Transverse colon (tissue), 4 donors: ENCODE measurements around the gene ZNF791. TPM values are rescaled to one million over a fixed set of nuclear protein-coding genes. Genes with fewer than 3 reads are reported as not detected.

Experiments used
- DNase-seq: peaks from one replicate; pipeline ENCODE4 v3.0.0-alpha.2; 2019
- H3K27ac ChIP-seq, 4 donors: fragments of 200-600 bp; sonication (generic); 2 replicates each; pipeline ENCODE4 v1.5.1; 2016 to 2018; ENCODE audit warnings: inconsistent platforms in 4 of 4
- H3K27me3 ChIP-seq: fragments of 200-600 bp; sonication (generic); 2 replicates; pipeline ENCODE4 v1.5.1; 2017; ENCODE audit warnings: inconsistent platforms
- H3K36me3 ChIP-seq, 4 donors: fragments of 200-600 bp; sonication (generic); 2 replicates each; pipeline ENCODE4 v1.5.1; 2017 to 2019; ENCODE audit warnings: inconsistent platforms in 4 of 4
- H3K4me1 ChIP-seq, 4 donors: fragments of 200-600 bp; sonication (generic); 2 replicates each; pipeline ENCODE4 v1.5.1; 2017 to 2020; ENCODE audit warnings: inconsistent platforms in 4 of 4
- H3K4me3 ChIP-seq, 4 donors: fragments of 200-600 bp; sonication (generic); 1 replicate in 1 of 4; 2 replicates in 3 of 4; pipeline versions ENCODE4 v1.5.1 to v1.6.1; 2017 to 2019; ENCODE audit warnings: inconsistent platforms in 4 of 4
- H3K9me3 ChIP-seq, 2 donors: fragments of 200-600 bp; sonication (generic); 2 replicates each; pipeline ENCODE4 v1.5.1; 2017 to 2019; ENCODE audit warnings: inconsistent platforms in 2 of 2
- CTCF ChIP-seq, 5 experiments: fragments of 200-600 bp in 3 of 5; fragments of 450-650 bp in 2 of 5; sonication (generic) in 3 of 5; IDR thresholded peaks; 1 replicate in 2 of 5; 2 replicates in 3 of 5; pipeline ENCODE4 v1.5.1; 2016 to 2017; ENCODE audit warnings: antibody characterized with exemption in 5 of 5, inconsistent platforms in 3 of 5, mild to moderate bottlenecking in 2 of 5, moderate library complexity in 1 of 5
- EP300 ChIP-seq: sonication (generic); formaldehyde crosslinking; IDR thresholded peaks from one replicate; pipeline ENCODE4 v1.6.1; 2017; ENCODE audit warnings: antibody characterized with exemption, low read depth
- POLR2A ChIP-seq: fragments of 450-650 bp; IDR thresholded peaks from one replicate; pipeline ENCODE4 v1.6.1; 2016; ENCODE audit warnings: antibody characterized with exemption, mild to moderate bottlenecking, moderate library complexity
- POLR2AphosphoS5 ChIP-seq, 3 donors: sonication (generic); formaldehyde crosslinking; IDR thresholded peaks; one replicate each; pipeline ENCODE4 v1.6.1; 2016; ENCODE audit warnings: antibody characterized with exemption in 3 of 3
- WGBS, 2 donors: methylation state at CpG; one replicate each; pipeline ENCODE4 v1.1.5; 2018; ENCODE audit warnings: low coverage in 1 of 2; 5-methylcytosine and 5-hydroxymethylcytosine counted together
- in situ Hi-C, 4 donors: fragments of 200-750 bp; cut with MboI; loops; one replicate each; pipeline versions ENCODE4 v1.15.0 to v1.15.1; 2017; ENCODE audit warnings: low sequenced_read_pairs in 3 of 4, low pct_ligation_motif_present in 1 of 4, low pct_unique_long_range_greater_than_20kb in 1 of 4
- intact Hi-C: fragments of 100-400 bp; cut with DNase I; formaldehyde crosslinking; loops from one replicate; pipeline ENCODE4 v1.15.1; 2023; ENCODE audit warnings: low total_unique reads
- total RNA-seq, 4 donors: library from RNA; depleted of rRNA; stranded (reverse); fragments of >200 nt; gene quantifications; one replicate each; pipeline ENCODE4 v1.1.0, GENCODE V29; 2016

ZNF791 gene
- total RNA-seq, 4 donors from 2014 or later, result 17.5 to 83.0 (median 24.9) TPM

DNA sequence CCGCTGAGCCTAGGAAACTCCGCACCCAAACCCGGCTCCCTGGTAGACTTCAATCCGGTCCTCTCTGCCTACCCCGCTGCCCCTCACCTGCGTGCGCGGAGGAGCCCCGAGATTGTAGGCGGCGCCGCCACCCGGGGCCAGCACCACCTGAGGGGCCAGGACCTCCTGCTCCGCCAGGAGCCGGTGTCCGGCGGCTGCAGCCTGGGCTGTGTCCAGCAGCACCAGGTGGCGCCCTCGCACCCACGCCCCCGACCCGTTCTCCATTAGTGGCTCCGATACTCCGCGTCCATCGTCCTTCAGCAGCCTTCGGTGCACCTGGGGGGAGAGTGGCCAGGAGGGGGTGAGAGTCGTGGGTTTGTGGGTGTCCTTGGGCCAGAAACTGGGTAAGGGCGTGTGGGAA lies 37.4 kb downstream of the ZNF791 start:
- Histone ChIP-seq H3K4me1 (peaks cover 3 to 11% (median 9%) of the 10 kb centered on the region in 4 donors), H3K4me3 (peak overlapping the region in 3 of 4 donors; percentile 19 to 36 (median 26)), H3K27me3 (no peaks in the 10 kb centered on the region), H3K27ac (no peak overlapping the region), H3K36me3 (no peaks in the 10 kb centered on the region), H3K9me3 (no peaks in the 10 kb centered on the region)
- no peak for DNase-seq
- intact Hi-C loops (no loop called here), in situ Hi-C loops (no loop called here)
- no peak for TF ChIP-seq CTCF (IDR thresholded peaks at IDR 0.05)
- no peak for TF ChIP-seq POLR2AphosphoS5 (IDR thresholded peaks at IDR 0.05)
- no peak for TF ChIP-seq EP300
- TF ChIP-seq POLR2A, result no peak
- WGBS, 2 donors, result 0 to 27% methylated on average over 1 to 28 of the region's 29 CpGs

GRCh38 chr19:12649941-12650340 lies 39.2 kb downstream of the ZNF791 start:
- Histone ChIP-seq H3K36me3 (peaks cover 0 to 5% (median under 1%) of the 10 kb centered on the region in 4 donors), H3K9me3 (no peaks in the 10 kb centered on the region), H3K27ac (no peak overlapping the region), H3K4me1 (peaks cover 3 to 11% (median 9%) of the 10 kb centered on the region in 4 donors), H3K27me3 (no peaks in the 10 kb centered on the region), H3K4me3 (no peak overlapping the region)
- intact Hi-C loops (no loop called here), in situ Hi-C loops (no loop called here)
- 95% methylated on average over 10 of the region's 10 CpGs; no CpG with 5 or more reads in 1 of the 2 donors for WGBS, 2 donors
- TF ChIP-seq POLR2AphosphoS5 (IDR thresholded peaks at IDR 0.05) (no peak), POLR2A (no peak)
- DNase-seq, result no peak

DNA sequence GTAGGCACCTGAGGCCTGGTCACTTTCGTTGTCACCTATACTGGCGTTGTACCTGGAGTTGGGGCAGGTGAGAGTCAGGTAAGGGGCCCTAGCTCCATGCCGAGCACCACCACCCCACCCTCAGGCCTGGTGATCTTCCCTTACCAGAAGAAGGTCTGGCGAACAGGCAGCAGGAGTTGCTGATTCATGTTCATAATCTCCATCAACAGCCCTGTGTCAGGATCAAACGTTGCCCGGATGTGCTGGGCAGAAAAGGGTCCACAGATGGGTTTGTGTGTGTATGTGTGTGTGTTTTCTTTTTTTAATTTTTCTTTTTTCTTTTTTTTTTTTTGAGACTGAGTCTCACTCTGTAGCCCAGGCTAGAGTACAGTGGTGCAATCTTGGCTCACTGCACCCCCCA lies 41.5 kb downstream of the ZNF791 start:
- TF ChIP-seq EP300 (no peak), POLR2A (no peak), CTCF (IDR thresholded peaks at IDR 0.05) (no peak), POLR2AphosphoS5 (IDR thresholded peaks at IDR 0.05) (no peak)
- H3K9me3 ChIP-seq, result no peaks in the 10 kb centered on the region
- no peak overlapping the region for H3K4me3 ChIP-seq
- 76 to 96% methylated on average over 2 to 6 of the region's 6 CpGs for WGBS, 2 donors
- H3K27ac ChIP-seq, result no peak overlapping the region
- in situ Hi-C loops, result no loop called here
- no peaks in the 10 kb centered on the region for H3K27me3 ChIP-seq
- no peak for DNase-seq
- H3K36me3 ChIP-seq, result peaks cover 0 to 9% (median 2%) of the 10 kb centered on the region in 4 donors
- intact Hi-C loops, result no loop called here
- peaks cover 3 to 11% (median 9%) of the 10 kb centered on the region in 4 donors for H3K4me1 ChIP-seq

GRCh38 chr19:12655546-12655945 lies 44.8 kb downstream of the ZNF791 start:
- no peak for DNase-seq
- TF ChIP-seq POLR2A (no peak), CTCF (IDR thresholded peaks at IDR 0.05) (no peak), POLR2AphosphoS5 (IDR thresholded peaks at IDR 0.05) (no peak), EP300 (no peak)
- in situ Hi-C loops (no loop called here), intact Hi-C loops (no loop called here)
- H3K27me3 ChIP-seq, result no peaks in the 10 kb centered on the region
- H3K4me3 ChIP-seq, result no peak overlapping the region
- H3K27ac ChIP-seq, result no peak overlapping the region
- no peaks in the 10 kb centered on the region for H3K9me3 ChIP-seq
- peaks cover 0 to 15% (median 6%) of the 10 kb centered on the region in 4 donors for H3K36me3 ChIP-seq
- H3K4me1 ChIP-seq, result no peaks in the 10 kb centered on the region
- WGBS, 2 donors, result 96 to 100% methylated on average over 1 to 8 of the region's 8 CpGs

DNA sequence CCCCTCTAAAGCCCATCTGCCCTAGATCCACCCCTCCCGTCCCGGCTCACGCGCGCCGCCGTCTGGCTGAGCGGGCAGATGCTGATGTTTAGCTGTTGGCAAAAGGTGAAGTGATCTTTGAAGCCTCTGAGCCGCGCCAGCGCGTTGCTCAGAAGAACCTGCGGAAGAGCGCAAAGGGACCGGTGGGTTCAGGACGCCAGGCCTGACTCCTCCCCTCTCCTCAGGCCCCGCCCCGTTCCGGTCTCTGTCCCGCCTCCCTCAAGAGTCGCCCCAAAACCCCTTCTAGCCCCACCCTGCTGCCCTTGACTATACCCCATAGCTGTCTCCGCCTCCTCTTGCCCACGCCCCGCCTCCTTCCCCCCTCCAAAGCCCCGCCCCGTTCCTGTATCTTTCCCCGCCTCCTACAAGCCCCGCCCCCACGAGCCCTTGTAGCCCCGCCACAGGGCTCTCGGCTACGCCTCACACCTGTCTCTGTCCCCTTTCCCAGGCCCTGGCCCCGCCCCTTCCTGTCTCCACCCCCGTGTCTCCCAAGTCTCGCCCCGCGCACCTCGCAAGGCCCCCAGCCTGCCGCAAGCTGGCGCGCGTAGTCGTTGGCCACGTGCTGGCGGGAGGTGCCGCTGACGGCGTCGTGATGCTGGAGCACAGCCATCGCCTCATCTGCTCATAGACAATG lies 46.3 kb downstream of the ZNF791 start:
- DNase-seq, result no peak
- Histone ChIP-seq H3K4me3 (no peak overlapping the region), H3K27me3 (no peaks in the 10 kb centered on the region), H3K9me3 (no peaks in the 10 kb centered on the region), H3K4me1 (no peaks in the 10 kb centered on the region), H3K36me3 (peaks cover 0 to 17% (median 8%) of the 10 kb centered on the region in 4 donors), H3K27ac (no peak overlapping the region)
- in situ Hi-C loops, result no loop called here
- intact Hi-C loops, result no loop called here
- WGBS, 2 donors, result 88 to 100% methylated on average over 6 to 50 of the region's 50 CpGs
- TF ChIP-seq CTCF (IDR thresholded peaks at IDR 0.05) (no peak), POLR2A (no peak), EP300 (no peak), POLR2AphosphoS5 (IDR thresholded peaks at IDR 0.05) (no peak)
